K562 (cell line): ENCODE data around the gene TNFSF9. TPM values are rescaled to one million over a fixed set of nuclear protein-coding genes. Genes with fewer than 3 reads are reported as not detected.

Experiments used
- BHLHE40 ChIP-seq: IDR thresholded peaks from 2 replicates; pipeline ENCODE4 v1.6.1; 2011; ENCODE audit warnings: low read length, improper control_type of control experiment
- CHD7 ChIP-seq: fragments of 200-600 bp; sonication (generic); IDR thresholded peaks from one replicate; pipeline ENCODE4 v1.6.1; 2012; ENCODE audit warnings: mild to moderate bottlenecking, low read depth, low read length, inconsistent platforms
- FOXK2 ChIP-seq, 2 experiments: fragments of 450-650 bp; IDR thresholded peaks in 1 of 2; conservative IDR thresholded peaks in 1 of 2; 2 replicates each; pipeline ENCODE4 v1.6.1; 2016; ENCODE audit warnings: low read depth in 2 of 2, mild to moderate bottlenecking in 1 of 2
- HMBOX1 ChIP-seq: sonication (generic); IDR thresholded peaks from 2 replicates; pipeline ENCODE4 v1.6.1; 2016
- MEIS2 ChIP-seq: fragments of 450-650 bp; IDR thresholded peaks from 2 replicates; pipeline ENCODE4 v1.6.1; 2014; ENCODE audit warnings: mild to moderate bottlenecking; ENCODE audit not compliant: partially characterized antibody
- TCF7L2 ChIP-seq: fragments of 150-350 bp; IDR thresholded peaks from 2 replicates; pipeline ENCODE4 v1.6.1; 2016; ENCODE audit warnings: low read depth, mild to moderate bottlenecking, low read length, moderate library complexity
- ZBTB11 ChIP-seq, 3 experiments: fragments of 200-800 bp in 1 of 3; fragments of 250-450 bp in 1 of 3; fragments of 450-650 bp in 1 of 3; sonication (Bioruptor Pico) in 1 of 3; sonication (Bioruptor generic) in 1 of 3; formaldehyde crosslinking in 1 of 3; IDR thresholded peaks; 2 replicates each; pipeline versions ENCODE4 v1.6.1 to v1.8.0; 2016 to 2022; ENCODE audit warnings: mild to moderate bottlenecking in 2 of 3, missing genetic modification characterization in 2 of 3, missing compliant biosample characterization in 1 of 3, moderate library complexity in 1 of 3
- ZNF740 ChIP-seq, 3 experiments: fragments of 200-800 bp in 1 of 3; sonication (Bioruptor generic) in 1 of 3; sonication (generic) in 1 of 3; formaldehyde crosslinking in 1 of 3; IDR thresholded peaks; 2 replicates each; pipeline versions ENCODE4 v1.6.1 to v1.8.0; 2016 to 2022; ENCODE audit warnings: mild to moderate bottlenecking in 2 of 3, missing compliant biosample characterization in 2 of 3, missing genetic modification characterization in 2 of 3, missing genetic modification reagents in 1 of 3
- ZZZ3 ChIP-seq: fragments of 450-650 bp; IDR thresholded peaks from 2 replicates; pipeline ENCODE4 v1.6.1; 2016; ENCODE audit warnings: antibody characterized with exemption, mild to moderate bottlenecking, moderate library complexity
- polyA plus RNA-seq, 8 experiments: library from polyadenylated mRNA; depleted of rRNA in 4 of 8; stranded (reverse) in 5 of 8; unstranded in 3 of 8; fragments of >200 nt; fragmentation: Nextera tagmentation in 2 of 8; fragmentation: Illumina TruSeq in 1 of 8; extraction: Ambion mirVana in 2 of 8; extraction: Trizol in 1 of 8; gene quantifications; 2 replicates each; pipeline versions ENCODE4 v1.2.1 to v1.2.3, GENCODE V29; 2011 to 2014; ENCODE audit warnings: inconsistent platforms in 1 of 8, missing spikeins in 1 of 8
- total RNA-seq, 7 experiments: library from RNA; depleted of rRNA in 6 of 7; stranded (reverse); fragments of >200 nt in 6 of 7; fragmentation: Illumina TruSeq in 2 of 7; extraction: Trizol in 2 of 7; gene quantifications; 2 replicates each; pipeline versions ENCODE4 v1.2.1 to v1.2.3, GENCODE V29; 2011 to 2021; ENCODE audit warnings: low replicate concordance in 1 of 7

Gene TNFSF9
- total and polyA plus RNA-seq, 9 of the 15 experiments (the other 6 are each of a cell fraction or from before 2014, with no cell fraction given): 1.4 to 17.9 (median 6.5) TPM

- TF ChIP-seq ZNF740 (CRISPR knock-in tag; IDR thresholded peaks at IDR 0.05): no peak
- 0 out of 4 replicates have a peak, but pooled peaks of 1 of the 2 experiments have one; percentile 26 for TF ChIP-seq ZNF740 (tag; IDR thresholded peaks at IDR 0.05)
- 0 out of 2 replicates have a peak, but pooled peaks have one; percentile 22 for TF ChIP-seq HMBOX1
- peak; percentile 33; the same call in 1 of the 2 replicates for TF ChIP-seq BHLHE40
- TF ChIP-seq MEIS2: peak; percentile 36
- TF ChIP-seq TCF7L2: peak; percentile 59; the same call in 1 of the 2 replicates
- 0 out of 6 replicates have a peak, but pooled peaks of 1 of the 3 experiments have one; percentile 27 for TF ChIP-seq ZBTB11 (CRISPR knock-in tag; IDR thresholded peaks at IDR 0.05)
- TF ChIP-seq FOXK2 (conservative IDR thresholded peaks at IDR 0.05 in 1 of 2, IDR thresholded peaks at IDR 0.05 in 1 of 2; ENCODE audit: low read depth in 2 of 2): peak in 1 of 2 experiments; percentile 53; a peak in 1 of 4 replicates
- no peak for TF ChIP-seq ZZZ3
- no peak for TF ChIP-seq CHD7
Observed at GRCh38 chr19:6572217-6572616, 41.4 kb downstream of the TNFSF9 start (continued).
